Suppressor macrophage treated with lipopolysaccharide for 4 hours (primary cell): Measurements from ENCODE around the gene SMO.
"Not testable (repeated sequence)": the region's sequence is repeated elsewhere in the genome, so short reads cannot be mapped to it uniquely, and the experiment has no call there.

Experiments used
- DNase-seq: peaks from one replicate; pipeline ENCODE4 v3.0.0-alpha.2; 2020

The SMO gene

GRCh38 chr7:129240119-129240820 lies 51.8 kb downstream of the SMO start:
- DNase-seq: no peak

- no peak for DNase-seq
Observed at GRCh38 chr7:129244220-129244619, 55.8 kb downstream of the SMO start.

- DNase-seq: no peak
Observed at GRCh38 chr7:129245533-129245932, 57.1 kb downstream of the SMO start.

- no peak for DNase-seq
Observed at GRCh38 chr7:129247087-129247486, 58.7 kb downstream of the SMO start.

GRCh38 chr7:129252128-129252527 lies 63.7 kb downstream of the SMO start:
- DNase-seq: no peak

GRCh38 chr7:129252603-129253002 lies 64.2 kb downstream of the SMO start:
- DNase-seq: not testable (repeated sequence)

GRCh38 chr7:129255800-129256199 lies 67.4 kb downstream of the SMO start:
- DNase-seq: no peak

GRCh38 chr7:129256221-129256620 lies 67.8 kb downstream of the SMO start:
- no peak for DNase-seq

- DNase-seq: no peak
Observed at GRCh38 chr7:129257168-129257567, 68.7 kb downstream of the SMO start.

GRCh38 chr7:129258649-129259389 lies 70.4 kb downstream of the SMO start:
- DNase-seq: no peak

- no peak for DNase-seq
Observed at GRCh38 chr7:129262324-129262723, 73.9 kb downstream of the SMO start.
